ENCODE measurements around the gene TAMALIN.

The TAMALIN gene

GRCh38 chr12:52050116-52050757, 43.5 kb downstream of the TAMALIN start:
- H2AFZ ChIP-seq (ENCODE audit: low read depth, low read length): no peak overlapping the region
- no peak for ATAC-seq (ENCODE audit: insufficient read depth, low read depth)

GRCh38 chr12:52050758-52051541, 44.2 kb downstream of the TAMALIN start, which contains the start of gene NR4A1:
NR4A1 (plus strand) TSS chr12:52051442; CDS start chr12:52054329, 2,887 bp downstream.
- no peak within 1 kb of the TSS for H3K27ac ChIP-seq (ENCODE audit: low read length)
- ATAC-seq (ENCODE audit: insufficient read depth, low read depth): peak; percentile 91
- H2AFZ ChIP-seq (ENCODE audit: low read depth, low read length): no peak within 1 kb of the TSS

More at GRCh38 chr12:52050116-52050757, 43.5 kb downstream of the TAMALIN start:
- Histone ChIP-seq H3K9me3 (ENCODE audit: insufficient read depth, low read length, severe bottlenecking) (no peaks in the 10 kb centered on the region), H3K27ac (ENCODE audit: low read length) (no peak overlapping the region), H3K36me3 (ENCODE audit: insufficient read depth, low read length) (no peaks in the 10 kb centered on the region), H3K4me1 (ENCODE audit: insufficient read depth, low read length) (peaks cover 19% of the 10 kb centered on the region), H3K9ac (ENCODE audit: low read depth, low read length) (no peak overlapping the region), H4K20me1 (ENCODE audit: insufficient read depth, low read length) (peaks cover 37% of the 10 kb centered on the region), H3K4me3 (ENCODE audit: low read depth in 1 of 2, low read length in 2 of 2) (peak overlapping the region in 1 of 2 experiments; percentile 41; a peak in 2 of 4 replicates), H3K4me2 (ENCODE audit: insufficient read depth, low read length) (peak overlapping the region; percentile 67), H3K79me2 (ENCODE audit: insufficient read depth, low read length) (no peaks in the 10 kb centered on the region), H3K27me3 (ENCODE audit: insufficient read depth, low read length, poor library complexity) (peaks cover 54% of the 10 kb centered on the region)
- TF ChIP-seq, protein P1, sequence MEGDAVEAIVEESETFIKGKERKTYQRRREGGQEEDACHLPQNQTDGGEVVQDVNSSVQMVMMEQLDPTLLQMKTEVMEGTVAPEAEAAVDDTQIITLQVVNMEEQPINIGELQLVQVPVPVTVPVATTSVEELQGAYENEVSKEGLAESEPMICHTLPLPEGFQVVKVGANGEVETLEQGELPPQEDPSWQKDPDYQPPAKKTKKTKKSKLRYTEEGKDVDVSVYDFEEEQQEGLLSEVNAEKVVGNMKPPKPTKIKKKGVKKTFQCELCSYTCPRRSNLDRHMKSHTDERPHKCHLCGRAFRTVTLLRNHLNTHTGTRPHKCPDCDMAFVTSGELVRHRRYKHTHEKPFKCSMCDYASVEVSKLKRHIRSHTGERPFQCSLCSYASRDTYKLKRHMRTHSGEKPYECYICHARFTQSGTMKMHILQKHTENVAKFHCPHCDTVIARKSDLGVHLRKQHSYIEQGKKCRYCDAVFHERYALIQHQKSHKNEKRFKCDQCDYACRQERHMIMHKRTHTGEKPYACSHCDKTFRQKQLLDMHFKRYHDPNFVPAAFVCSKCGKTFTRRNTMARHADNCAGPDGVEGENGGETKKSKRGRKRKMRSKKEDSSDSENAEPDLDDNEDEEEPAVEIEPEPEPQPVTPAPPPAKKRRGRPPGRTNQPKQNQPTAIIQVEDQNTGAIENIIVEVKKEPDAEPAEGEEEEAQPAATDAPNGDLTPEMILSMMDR (IDR thresholded peaks at IDR 0.05; ENCODE audit: borderline replicate concordance, extremely low read depth, low read length, poor library complexity, severe bottlenecking): no peak
- TF ChIP-seq EZH2 (IDR thresholded peaks at IDR 0.05; ENCODE audit: borderline replicate concordance, low read depth, low read length, severe bottlenecking): no peak
- DNase-seq: no peak

DNA sequence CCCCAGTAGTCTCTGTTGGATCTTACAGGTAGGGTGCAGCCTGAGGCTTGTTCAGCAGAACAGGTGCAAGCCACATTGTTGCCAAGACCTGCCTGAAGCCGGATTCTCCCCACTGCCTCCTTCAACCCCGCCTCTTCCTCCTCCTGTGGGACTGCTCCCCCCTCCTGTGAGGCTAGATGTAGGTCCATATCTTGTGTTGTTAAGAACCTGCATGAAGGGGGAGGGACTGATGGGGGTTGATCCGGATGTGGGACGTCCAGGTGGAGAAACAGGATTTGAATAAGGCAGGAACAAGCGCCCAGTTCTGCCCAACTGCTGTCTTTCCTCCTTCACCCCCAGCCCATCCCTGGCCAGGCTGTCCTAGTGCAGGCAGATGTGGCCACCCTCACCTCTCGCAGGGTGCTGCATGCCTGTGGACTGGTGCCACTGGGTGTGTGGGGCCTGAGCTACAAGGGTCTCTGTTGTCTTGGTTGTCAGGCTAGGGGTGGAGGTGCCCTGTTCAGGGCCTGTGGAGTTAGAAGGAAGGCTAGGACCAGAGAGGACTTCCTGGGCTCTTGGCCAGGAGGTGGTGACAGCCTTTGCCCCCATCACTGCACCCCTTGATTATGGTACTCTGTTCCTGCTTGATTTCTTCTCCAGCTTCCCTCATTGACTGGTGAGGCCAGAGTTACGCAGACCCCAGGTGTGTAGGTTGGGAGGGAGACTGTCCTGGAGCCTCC, 45.9 kb downstream of the TAMALIN start:
- H3K36me3 ChIP-seq (ENCODE audit: insufficient read depth, low read length): no peaks in the 10 kb centered on the region
- H3K9ac ChIP-seq (ENCODE audit: low read depth, low read length): no peak overlapping the region
- DNase-seq: peak; percentile 10
- H3K27me3 ChIP-seq (ENCODE audit: insufficient read depth, low read length, poor library complexity): peaks cover 60% of the 10 kb centered on the region
- H3K4me3 ChIP-seq (ENCODE audit: low read depth in 1 of 2, low read length in 2 of 2): no peak overlapping the region
- peaks cover 19% of the 10 kb centered on the region for H3K4me1 ChIP-seq (ENCODE audit: insufficient read depth, low read length)
- no peak for ATAC-seq (ENCODE audit: insufficient read depth, low read depth)
- no peaks in the 10 kb centered on the region for H3K79me2 ChIP-seq (ENCODE audit: insufficient read depth, low read length)
- H2AFZ ChIP-seq (ENCODE audit: low read depth, low read length): no peak overlapping the region
- H3K4me2 ChIP-seq (ENCODE audit: insufficient read depth, low read length): no peak overlapping the region
- no peaks in the 10 kb centered on the region for H3K9me3 ChIP-seq (ENCODE audit: insufficient read depth, low read length, severe bottlenecking)
- TF ChIP-seq, protein P1 (IDR thresholded peaks at IDR 0.05; ENCODE audit: borderline replicate concordance, extremely low read depth, low read length, poor library complexity, severe bottlenecking): no peak
- no peak for TF ChIP-seq EZH2 (IDR thresholded peaks at IDR 0.05; ENCODE audit: borderline replicate concordance, low read depth, low read length, severe bottlenecking)
- peaks cover 37% of the 10 kb centered on the region for H4K20me1 ChIP-seq (ENCODE audit: insufficient read depth, low read length)
- no peak overlapping the region for H3K27ac ChIP-seq (ENCODE audit: low read length)

More at GRCh38 chr12:52050758-52051541, 44.2 kb downstream of the TAMALIN start, which contains the start of gene NR4A1:
- no peaks in the 10 kb centered on the region for H3K79me2 ChIP-seq (ENCODE audit: insufficient read depth, low read length)
- no peak within 1 kb of the TSS for H3K9ac ChIP-seq (ENCODE audit: low read depth, low read length)
- DNase-seq: peak; percentile 87
- H3K36me3 ChIP-seq (ENCODE audit: insufficient read depth, low read length): no peaks in the 10 kb centered on the region
- peak within 1 kb of the TSS; percentile 67 for H3K4me2 ChIP-seq (ENCODE audit: insufficient read depth, low read length)
- H3K4me1 ChIP-seq (ENCODE audit: insufficient read depth, low read length): peaks cover 19% of the 10 kb centered on the region
- no peaks in the 10 kb centered on the region for H3K9me3 ChIP-seq (ENCODE audit: insufficient read depth, low read length, severe bottlenecking)
- TF ChIP-seq EZH2 (IDR thresholded peaks at IDR 0.05; ENCODE audit: borderline replicate concordance, low read depth, low read length, severe bottlenecking): peak; percentile 79
- TF ChIP-seq, protein P1 (IDR thresholded peaks at IDR 0.05; ENCODE audit: borderline replicate concordance, extremely low read depth, low read length, poor library complexity, severe bottlenecking): no peak
- peak within 1 kb of the TSS in 1 of 2 experiments; percentile 41; a peak in 2 of 4 replicates for H3K4me3 ChIP-seq (ENCODE audit: low read depth in 1 of 2, low read length in 2 of 2)
- peaks cover 37% of the 10 kb centered on the region for H4K20me1 ChIP-seq (ENCODE audit: insufficient read depth, low read length)
- H3K27me3 ChIP-seq (ENCODE audit: insufficient read depth, low read length, poor library complexity): peaks cover 51% of the 10 kb centered on the region

All from DND-41 (cell line).